Activated CD4-positive, alpha-beta T cell treated with anti-CD3 and anti-CD28 coated beads, Interleukin-2, amount 10 ng/mL, durations not matched to agents 24 days and 14 days (primary cell): ENCODE data around the gene FAM171A1. TPM values are rescaled to one million over a fixed set of nuclear protein-coding genes. Genes with fewer than 3 reads are reported as not detected.

Experiments used
- DNase-seq: peaks from one replicate; pipeline ENCODE4 v3.0.0; 2022
- H3K27ac Mint-ChIP-seq: one replicate; pipeline ENCODE4 v1.8.0; 2022; ENCODE audit warnings: mild to moderate bottlenecking, mixed read lengths
- H3K27me3 Mint-ChIP-seq: one replicate; pipeline ENCODE4 v1.8.0; 2022; ENCODE audit warnings: mixed read lengths
- H3K36me3 Mint-ChIP-seq: one replicate; pipeline ENCODE4 v1.8.0; 2022; ENCODE audit warnings: low read depth, mild to moderate bottlenecking, mixed read lengths
- H3K4me1 Mint-ChIP-seq: one replicate; pipeline ENCODE4 v1.8.0; 2021; ENCODE audit warnings: mixed read lengths
- H3K4me3 Mint-ChIP-seq: one replicate; pipeline ENCODE4 v1.8.0; 2022; ENCODE audit warnings: mild to moderate bottlenecking, moderate library complexity, mixed read lengths
- H3K9me3 Mint-ChIP-seq: one replicate; pipeline ENCODE4 v1.8.0; 2021; ENCODE audit warnings: mixed read lengths
- intact Hi-C: fragments of 100-400 bp; cut with micrococcal nuclease; formaldehyde crosslinking; loops from one replicate; pipeline ENCODE4 v1.15.1; 2023
- total RNA-seq: library from RNA; stranded (reverse); gene quantifications from 2 replicates; pipeline ENCODE4 v1.2.3, GENCODE V29; 2022

The FAM171A1 gene
- total RNA-seq, 1 donor from 2014 or later: 1.7 TPM

- H3K9me3 Mint-ChIP-seq: peaks cover 4% of the 10 kb centered on the region
- no peak overlapping the region for H3K27ac Mint-ChIP-seq
- H3K27me3 Mint-ChIP-seq: no peaks in the 10 kb centered on the region
- H3K4me1 Mint-ChIP-seq: peaks cover 29% of the 10 kb centered on the region
- peaks cover 2% of the 10 kb centered on the region for H3K36me3 Mint-ChIP-seq
- intact Hi-C loops: no loop called here
- peak overlapping the region; percentile 41 for H3K4me3 Mint-ChIP-seq
- DNase-seq: peak; percentile 60
Measured at GRCh38 chr10:15196021-15196834, 174.9 kb downstream of the FAM171A1 start.

- Mint-ChIP-seq H3K4me1 (peaks cover 39% of the 10 kb centered on the region), H3K27ac (no peak overlapping the region), H3K27me3 (no peaks in the 10 kb centered on the region), H3K4me3 (peak overlapping the region; percentile 47), H3K36me3 (peaks cover 10% of the 10 kb centered on the region), H3K9me3 (peaks cover 11% of the 10 kb centered on the region)
- intact Hi-C loops: no loop called here
- DNase-seq: no peak
Measured at GRCh38 chr10:15189133-15189885, 181.8 kb downstream of the FAM171A1 start.

- Mint-ChIP-seq H3K9me3 (peaks cover 9% of the 10 kb centered on the region), H3K36me3 (peaks cover 10% of the 10 kb centered on the region), H3K27ac (peak overlapping the region; percentile 59), H3K4me1 (peaks cover 39% of the 10 kb centered on the region), H3K4me3 (peak overlapping the region; percentile 47), H3K27me3 (no peaks in the 10 kb centered on the region)
- intact Hi-C loops: loop anchor here (1.0 kb wide), 2 partner anchors 19 to 21 kb away; no protein-coding TSS in a partner anchor
- peak; percentile 79 for DNase-seq
Measured at GRCh38 chr10:15188603-15189002, 182.5 kb downstream of the FAM171A1 start.

- H3K4me1 Mint-ChIP-seq: peaks cover 31% of the 10 kb centered on the region
- DNase-seq: no peak
- H3K36me3 Mint-ChIP-seq: peaks cover 8% of the 10 kb centered on the region
- H3K27me3 Mint-ChIP-seq: no peaks in the 10 kb centered on the region
- H3K27ac Mint-ChIP-seq: no peak overlapping the region
- no peak overlapping the region for H3K4me3 Mint-ChIP-seq
- H3K9me3 Mint-ChIP-seq: peaks cover 7% of the 10 kb centered on the region
- intact Hi-C loops: no loop called here
Measured at GRCh38 chr10:15183689-15184481, 187.2 kb downstream of the FAM171A1 start.

- Mint-ChIP-seq H3K27me3 (no peaks in the 10 kb centered on the region), H3K4me3 (no peak overlapping the region), H3K27ac (no peak overlapping the region), H3K36me3 (peaks cover 8% of the 10 kb centered on the region), H3K4me1 (peaks cover 25% of the 10 kb centered on the region), H3K9me3 (peaks cover 7% of the 10 kb centered on the region)
- no peak for DNase-seq
- intact Hi-C loops: no loop called here
Measured at GRCh38 chr10:15182540-15183207, 188.4 kb downstream of the FAM171A1 start.

GRCh38 chr10:15181576-15182156, 189.4 kb downstream of the FAM171A1 start:
- H3K4me1 Mint-ChIP-seq: peaks cover 21% of the 10 kb centered on the region
- no peak for DNase-seq
- H3K9me3 Mint-ChIP-seq: peaks cover 5% of the 10 kb centered on the region
- H3K27ac Mint-ChIP-seq: no peak overlapping the region
- H3K4me3 Mint-ChIP-seq: no peak overlapping the region
- no peaks in the 10 kb centered on the region for H3K27me3 Mint-ChIP-seq
- intact Hi-C loops: no loop called here
- H3K36me3 Mint-ChIP-seq: peaks cover 6% of the 10 kb centered on the region

GRCh38 chr10:15180736-15181135, 190.4 kb downstream of the FAM171A1 start:
- intact Hi-C loops: no loop called here
- DNase-seq: no peak
- Mint-ChIP-seq H3K27me3 (no peaks in the 10 kb centered on the region), H3K9me3 (no peaks in the 10 kb centered on the region), H3K27ac (no peak overlapping the region), H3K4me3 (no peak overlapping the region), H3K36me3 (peaks cover 4% of the 10 kb centered on the region), H3K4me1 (peaks cover 12% of the 10 kb centered on the region)

GRCh38 chr10:15176269-15176668, 194.8 kb downstream of the FAM171A1 start:
- Mint-ChIP-seq H3K4me3 (no peak overlapping the region), H3K36me3 (no peaks in the 10 kb centered on the region), H3K4me1 (peaks cover 6% of the 10 kb centered on the region), H3K27ac (no peak overlapping the region), H3K9me3 (no peaks in the 10 kb centered on the region), H3K27me3 (no peaks in the 10 kb centered on the region)
- DNase-seq: no peak
- intact Hi-C loops: no loop called here

GRCh38 chr10:15175587-15175986, 195.5 kb downstream of the FAM171A1 start:
- Mint-ChIP-seq H3K4me3 (no peak overlapping the region), H3K9me3 (no peaks in the 10 kb centered on the region), H3K27ac (no peak overlapping the region), H3K36me3 (no peaks in the 10 kb centered on the region), H3K27me3 (no peaks in the 10 kb centered on the region), H3K4me1 (peaks cover 10% of the 10 kb centered on the region)
- DNase-seq: no peak
- intact Hi-C loops: no loop called here

GRCh38 chr10:15172306-15172840, 198.7 kb downstream of the FAM171A1 start:
- Mint-ChIP-seq H3K4me1 (peaks cover 30% of the 10 kb centered on the region), H3K27me3 (no peaks in the 10 kb centered on the region), H3K4me3 (no peak overlapping the region), H3K9me3 (no peaks in the 10 kb centered on the region), H3K36me3 (no peaks in the 10 kb centered on the region), H3K27ac (no peak overlapping the region)
- DNase-seq: no peak
- intact Hi-C loops: no loop called here

- peaks cover 42% of the 10 kb centered on the region for H3K4me1 Mint-ChIP-seq
- peak overlapping the region; percentile 81 for H3K4me3 Mint-ChIP-seq
- H3K36me3 Mint-ChIP-seq: no peaks in the 10 kb centered on the region
- no peaks in the 10 kb centered on the region for H3K27me3 Mint-ChIP-seq
- H3K27ac Mint-ChIP-seq: peak overlapping the region; percentile 90
- DNase-seq: peak; percentile 90
- intact Hi-C loops: loop anchor here (1.0 to 5.0 kb wide), 6 partner anchors 19 to 291 kb away; partner anchors contain the start of genes DCLRE1C, FAM171A1, RPP38 and SUV39H2
- no peaks in the 10 kb centered on the region for H3K9me3 Mint-ChIP-seq
Measured at GRCh38 chr10:15169555-15170401, 201.3 kb downstream of the FAM171A1 start.
